ENCODE data around the gene CLEC4D.
A peak's percentile ranks its signal among the peaks of the same experiment; 100 is the strongest.
"Not testable (repeated sequence)": the region's sequence is repeated elsewhere in the genome, so short reads cannot be mapped to it uniquely, and the experiment has no call there.

Gene CLEC4D

GRCh38 chr12:8556531-8557097 is 43.3 kb downstream of the CLEC4D start:
- TF ChIP-seq CTCF (IDR thresholded peaks at IDR 0.05; ENCODE audit: extremely low read depth, insufficient read depth, missing control alignments) = no peak
- in situ Hi-C loops (cut with MboI; ENCODE audit: low pct_unique_long_range_greater_than_20kb, low sequenced_read_pairs, unreplicated experiment) = no loop called here

GRCh38 chr12:8559676-8560075 is 46.4 kb downstream of the CLEC4D start:
- in situ Hi-C loops (cut with MboI; ENCODE audit: low pct_unique_long_range_greater_than_20kb, low sequenced_read_pairs, unreplicated experiment) = no loop called here
- DNase-seq (ENCODE audit: low spot score) = no peak
- TF ChIP-seq CTCF (IDR thresholded peaks at IDR 0.05; ENCODE audit: extremely low read depth, insufficient read depth, missing control alignments) = no peak

More at GRCh38 chr12:8556531-8557097, 43.3 kb downstream of the CLEC4D start:
- DNase-seq (ENCODE audit: low spot score) = no peak

- TF ChIP-seq CTCF (IDR thresholded peaks at IDR 0.05; ENCODE audit: extremely low read depth, insufficient read depth, missing control alignments) = no peak
- in situ Hi-C loops (cut with MboI; ENCODE audit: low pct_unique_long_range_greater_than_20kb, low sequenced_read_pairs, unreplicated experiment) = no loop called here
- no peak for DNase-seq (ENCODE audit: low spot score)
Observed at GRCh38 chr12:8561011-8561410, 47.7 kb downstream of the CLEC4D start.

- in situ Hi-C loops (cut with MboI; ENCODE audit: low pct_unique_long_range_greater_than_20kb, low sequenced_read_pairs, unreplicated experiment) = no loop called here
- no peak for DNase-seq (ENCODE audit: low spot score)
- TF ChIP-seq CTCF (IDR thresholded peaks at IDR 0.05; ENCODE audit: extremely low read depth, insufficient read depth, missing control alignments) = peak; percentile 3
Observed at GRCh38 chr12:8562310-8562709, 49.0 kb downstream of the CLEC4D start.

- DNase-seq (ENCODE audit: low spot score) = no peak
- in situ Hi-C loops (cut with MboI; ENCODE audit: low pct_unique_long_range_greater_than_20kb, low sequenced_read_pairs, unreplicated experiment) = no loop called here
- no peak for TF ChIP-seq CTCF (IDR thresholded peaks at IDR 0.05; ENCODE audit: extremely low read depth, insufficient read depth, missing control alignments)
Observed at GRCh38 chr12:8563356-8563755, 50.1 kb downstream of the CLEC4D start.

- TF ChIP-seq CTCF (IDR thresholded peaks at IDR 0.05; ENCODE audit: extremely low read depth, insufficient read depth, missing control alignments) = no peak
- DNase-seq (ENCODE audit: low spot score) = no peak
- in situ Hi-C loops (cut with MboI; ENCODE audit: low pct_unique_long_range_greater_than_20kb, low sequenced_read_pairs, unreplicated experiment) = no loop called here
Observed at GRCh38 chr12:8564656-8565055, 51.4 kb downstream of the CLEC4D start.

- in situ Hi-C loops (cut with MboI; ENCODE audit: low pct_unique_long_range_greater_than_20kb, low sequenced_read_pairs, unreplicated experiment); DNase-seq (ENCODE audit: low spot score): not testable (repeated sequence)
Observed at GRCh38 chr12:8566052-8566451, 52.7 kb downstream of the CLEC4D start.

Data from GM13977 (cell line).